ENCODE measurements around the gene AIFM2.

DNA sequence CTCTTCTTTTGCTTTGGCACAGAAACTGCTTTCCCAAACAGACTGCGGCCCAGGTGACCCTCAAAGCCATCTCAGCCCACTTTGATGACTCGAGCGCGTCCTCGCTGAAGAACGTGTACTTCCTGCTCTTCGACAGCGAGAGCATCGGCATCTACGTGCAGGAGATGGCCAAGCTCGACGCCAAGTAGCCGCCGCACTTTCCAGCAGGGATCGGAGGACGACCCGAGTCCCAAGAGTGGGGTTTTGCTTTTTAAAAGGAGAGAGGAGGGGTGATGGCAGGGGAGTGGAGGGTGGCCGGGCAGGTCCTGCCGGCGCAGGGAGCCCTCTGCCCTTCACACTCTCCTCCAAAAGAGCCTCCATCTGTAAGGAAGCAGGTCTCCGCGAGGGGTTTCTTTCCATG, 21.1 kb downstream of the AIFM2 start:
- TF ChIP-seq, protein P1, sequence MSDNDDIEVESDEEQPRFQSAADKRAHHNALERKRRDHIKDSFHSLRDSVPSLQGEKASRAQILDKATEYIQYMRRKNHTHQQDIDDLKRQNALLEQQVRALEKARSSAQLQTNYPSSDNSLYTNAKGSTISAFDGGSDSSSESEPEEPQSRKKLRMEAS (IDR thresholded peaks at IDR 0.05; ENCODE audit: low read depth, low read length), result no peak
- TF ChIP-seq NR2C2 (IDR thresholded peaks at IDR 0.05; ENCODE audit: borderline replicate concordance, control insufficient read depth, insufficient read length, low read depth), result no peak
- no peak for TF ChIP-seq CHD2 (IDR thresholded peaks at IDR 0.05; ENCODE audit: borderline replicate concordance, low read depth, low read length)

Data from GM12878 (cell line).